Right renal cortex interstitium (tissue), 3 donors: ENCODE results near the gene VCX2. TPM values are rescaled to one million over a fixed set of nuclear protein-coding genes. Genes with fewer than 3 reads are reported as not detected.
"Not testable (repeated sequence)": the region's sequence is repeated elsewhere in the genome, so short reads cannot be mapped to it uniquely, and the experiment has no call there.

ENCODE experiments used
- DNase-seq, 3 donors: peaks; one replicate each; pipeline ENCODE4 v3.0.0-alpha.2; 2013; ENCODE audit warnings: low read depth in 3 of 3, low spot score in 2 of 3
- polyA plus RNA-seq, 3 donors: library from polyadenylated mRNA; unstranded; fragments of 120-200 nt; gene quantifications; one replicate each; pipeline ENCODE4 v1.2.1, GENCODE V29; 2013; ENCODE audit not compliant: insufficient read length in 3 of 3

Gene VCX2
- polyA plus RNA-seq, 3 donors: 0.28 TPM; not detected in 2

- no peak for DNase-seq
These were observed 45.5 kb downstream of the VCX2 start for GRCh38 chrX:8125566-8125965.

- no peak for DNase-seq
These were observed 48.5 kb downstream of the VCX2 start for GRCh38 chrX:8122538-8122937.

GRCh38 chrX:8121391-8121790 lies 49.7 kb downstream of the VCX2 start:
- not testable (repeated sequence) for DNase-seq

Other genes starting within 250 kb of the VCX2 start
- gene PNPLA4, start 243.9 kb downstream of the VCX2 start, polyA plus RNA-seq: 10 to 100 TPM; 27.0 to 30.5 (median 28.9) TPM